CD4-positive, alpha-beta T cell treated with Interleukin-17A for 4 hours (primary cell): Measurements from ENCODE around the gene SEC61B.

Source experiments
- DNase-seq: peaks from one replicate; pipeline ENCODE4 v3.0.0-alpha.2; 2020; ENCODE audit warnings: mixed read lengths

SEC61B gene

DNA sequence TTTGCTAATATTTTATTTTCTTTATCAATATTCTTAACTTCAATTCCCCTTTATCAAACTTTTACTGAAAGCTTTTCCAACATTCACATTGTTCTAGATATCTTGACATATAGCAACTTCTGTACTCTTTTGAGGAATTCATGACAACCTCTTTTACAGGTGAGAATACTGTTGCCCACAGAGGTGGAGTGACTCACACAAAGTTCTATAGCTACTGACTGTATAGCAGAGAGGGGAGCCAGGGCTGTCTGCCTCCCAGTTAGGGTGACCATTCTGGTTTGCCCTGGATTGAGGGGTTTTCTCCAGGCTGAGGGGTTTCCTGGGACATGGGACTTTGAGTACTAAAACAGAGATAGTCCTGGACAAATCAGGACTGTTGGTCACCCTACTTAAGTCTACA lies 16.2 kb downstream of the SEC61B start:
- no peak for DNase-seq

- no peak for DNase-seq
Measured at GRCh38 chr9:99239341-99240060, 17.4 kb downstream of the SEC61B start.

DNA sequence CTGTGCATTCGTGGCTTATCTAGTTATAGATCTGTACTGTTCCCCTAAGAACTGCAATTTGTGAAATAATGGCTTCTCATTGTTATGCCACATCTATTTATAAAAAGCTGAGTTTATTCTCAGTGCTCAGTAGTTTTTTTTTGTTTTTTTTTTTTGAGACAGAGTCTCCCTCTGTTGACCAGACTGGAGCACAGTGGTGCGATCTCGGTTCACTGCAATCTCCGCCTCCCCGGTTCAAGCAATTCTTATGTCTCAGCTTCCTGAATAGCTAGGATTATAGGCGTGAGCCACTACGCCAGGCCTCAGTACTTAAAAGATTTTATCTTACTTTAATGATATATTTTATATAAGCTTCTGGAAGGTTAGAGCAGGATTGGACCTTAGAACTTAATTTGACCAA lies 19.0 kb downstream of the SEC61B start:
- DNase-seq = no peak

- no peak for DNase-seq
Measured at GRCh38 chr9:99244344-99245260, 22.5 kb downstream of the SEC61B start.

GRCh38 chr9:99249619-99250018 lies 27.5 kb downstream of the SEC61B start:
- DNase-seq = no peak

DNA sequence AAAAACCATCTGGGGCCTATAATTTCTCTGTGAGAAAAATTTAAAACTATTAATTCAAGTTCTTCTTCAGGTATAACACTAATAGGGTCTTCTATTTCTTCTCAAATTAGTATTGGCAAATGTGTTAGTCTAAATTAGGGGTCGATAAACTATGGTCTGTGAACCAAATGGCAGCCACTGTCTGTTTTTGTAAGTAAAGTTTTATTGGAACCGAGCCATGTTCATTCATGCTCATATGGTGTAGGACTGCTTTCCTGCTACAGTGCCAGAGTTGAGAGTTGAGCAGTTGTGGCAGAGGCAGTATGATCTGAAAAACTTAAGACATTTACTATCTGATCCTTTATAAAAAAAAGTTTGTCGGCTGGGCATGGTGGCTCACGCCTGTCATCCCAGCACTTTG lies 29.1 kb downstream of the SEC61B start:
- no peak for DNase-seq

DNA sequence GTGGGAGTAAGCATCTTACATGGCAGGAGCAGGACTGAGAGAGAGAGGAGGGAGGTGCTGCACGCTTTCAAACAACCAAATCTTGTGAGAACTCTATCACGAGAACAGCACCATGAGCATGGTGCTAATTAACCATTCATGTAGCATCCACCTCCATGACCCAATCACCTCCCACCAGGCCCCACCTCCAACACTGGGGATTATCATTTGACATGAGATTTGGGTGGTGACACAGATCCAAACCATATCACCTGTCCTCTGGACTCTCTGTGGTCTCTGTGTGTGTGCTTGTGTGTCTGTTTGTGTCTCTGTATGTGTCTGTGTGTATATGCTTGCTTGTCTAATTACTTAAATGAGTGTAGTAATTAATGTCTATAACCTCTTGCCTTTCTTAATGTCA lies 31.1 kb downstream of the SEC61B start:
- no peak for DNase-seq

GRCh38 chr9:99253772-99254431 lies 31.8 kb downstream of the SEC61B start:
- peak; percentile 11 for DNase-seq

GRCh38 chr9:99255651-99256050 lies 33.6 kb downstream of the SEC61B start:
- DNase-seq = no peak

- DNase-seq = no peak
Measured at GRCh38 chr9:99257723-99258389, 35.8 kb downstream of the SEC61B start.

DNA sequence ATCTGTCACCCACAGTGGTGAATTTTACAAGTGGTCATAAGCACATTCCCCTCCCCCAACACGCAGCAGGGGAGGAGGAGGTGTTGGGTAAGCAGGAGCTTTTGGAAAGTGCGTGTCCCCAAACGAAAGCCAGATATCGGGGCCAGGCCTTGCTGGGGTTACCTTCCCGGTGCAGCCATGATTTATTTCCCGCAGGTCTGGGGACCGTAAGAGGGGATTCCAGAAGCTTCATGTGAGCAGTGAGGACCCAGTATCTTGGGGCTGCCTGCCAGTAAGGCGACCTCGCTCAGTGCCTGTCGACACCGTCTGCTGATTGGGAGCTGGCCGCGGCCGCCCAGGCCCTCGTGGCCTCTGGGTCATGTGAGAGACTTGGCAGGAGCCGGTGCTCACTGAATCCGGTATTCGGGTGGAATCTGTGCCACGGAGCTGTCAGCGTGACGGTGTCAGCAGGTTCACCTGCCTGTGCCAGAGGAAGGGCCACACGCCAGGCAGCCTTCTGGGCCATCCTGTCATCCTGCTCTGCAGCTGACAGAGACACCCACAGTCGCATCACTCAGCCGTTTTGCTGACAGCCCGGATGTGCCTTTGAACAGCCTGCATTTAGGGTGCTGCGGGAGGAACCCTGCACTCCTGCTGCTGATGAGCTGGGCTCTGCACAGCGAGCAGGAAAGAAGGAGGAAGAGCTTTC lies 37.3 kb downstream of the SEC61B start:
- peak; percentile 49 for DNase-seq

GRCh38 chr9:99261923-99262322 lies 39.8 kb downstream of the SEC61B start:
- DNase-seq = no peak

DNA sequence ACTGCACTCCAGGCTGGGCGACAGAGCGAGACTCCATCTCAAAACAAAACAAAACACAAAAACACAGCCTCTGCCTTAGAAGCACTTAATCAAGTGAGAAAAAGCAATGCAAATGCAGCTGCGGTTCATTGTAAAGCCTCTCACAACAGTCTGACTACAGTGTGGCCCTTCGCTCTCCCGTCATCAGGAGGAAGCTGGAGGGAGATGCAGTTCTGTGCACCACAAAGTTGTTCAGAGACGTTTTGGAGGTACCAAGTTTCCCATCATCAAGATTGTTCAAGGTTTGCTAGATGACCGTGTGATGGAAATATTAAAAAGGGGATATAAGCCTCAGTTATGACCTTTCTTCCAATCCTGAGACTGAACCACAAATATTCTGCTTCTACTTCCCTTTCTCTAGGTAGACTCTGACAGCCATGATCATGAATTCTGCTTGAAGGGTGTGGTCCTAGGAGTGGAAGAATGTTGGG lies 40.9 kb downstream of the SEC61B start:
- no peak for DNase-seq

GRCh38 chr9:99264070-99264680 lies 42.1 kb downstream of the SEC61B start:
- DNase-seq = peak; percentile 11

- no peak for DNase-seq
Measured at GRCh38 chr9:99265691-99266090, 43.6 kb downstream of the SEC61B start.

- DNase-seq = peak; percentile 58
Measured at GRCh38 chr9:99266255-99267023, 44.4 kb downstream of the SEC61B start.

DNA sequence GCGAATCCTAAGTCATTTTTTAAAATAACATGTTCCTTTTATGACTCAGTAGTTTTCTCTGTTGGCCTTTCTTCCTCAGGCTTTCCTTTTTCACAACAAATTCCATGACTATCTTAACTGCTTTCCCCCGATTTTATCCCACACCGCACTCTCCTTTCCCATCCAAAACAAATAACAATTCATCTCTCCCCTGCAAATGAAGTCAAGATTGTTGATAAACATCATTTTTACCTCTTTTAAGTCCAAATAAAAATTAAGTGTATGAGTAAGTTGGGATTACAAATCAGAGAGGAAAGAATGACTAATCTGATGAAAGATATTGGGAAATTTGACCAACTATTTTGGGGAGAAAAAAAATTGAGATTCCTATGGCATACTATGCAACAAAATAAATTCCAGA lies 47.3 kb downstream of the SEC61B start:
- no peak for DNase-seq

DNA sequence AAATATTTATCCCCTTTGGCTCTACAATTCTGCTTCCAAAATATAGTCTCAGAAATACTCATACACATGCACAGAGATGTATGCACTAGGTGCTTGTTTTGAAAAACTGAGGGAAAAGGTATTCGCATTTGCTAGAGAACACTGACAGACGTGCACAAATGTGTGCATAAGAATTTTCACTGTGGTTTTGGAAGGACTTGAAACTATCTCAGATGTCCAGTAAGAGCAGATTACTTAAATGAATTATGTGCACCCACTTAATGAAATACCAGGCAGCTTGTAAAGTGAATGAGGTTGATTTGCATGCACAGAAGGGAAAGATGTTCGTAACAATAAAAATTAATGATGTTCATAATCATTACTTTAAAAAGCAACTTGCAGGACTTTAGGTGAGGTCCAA lies 48.4 kb downstream of the SEC61B start:
- no peak for DNase-seq

DNA sequence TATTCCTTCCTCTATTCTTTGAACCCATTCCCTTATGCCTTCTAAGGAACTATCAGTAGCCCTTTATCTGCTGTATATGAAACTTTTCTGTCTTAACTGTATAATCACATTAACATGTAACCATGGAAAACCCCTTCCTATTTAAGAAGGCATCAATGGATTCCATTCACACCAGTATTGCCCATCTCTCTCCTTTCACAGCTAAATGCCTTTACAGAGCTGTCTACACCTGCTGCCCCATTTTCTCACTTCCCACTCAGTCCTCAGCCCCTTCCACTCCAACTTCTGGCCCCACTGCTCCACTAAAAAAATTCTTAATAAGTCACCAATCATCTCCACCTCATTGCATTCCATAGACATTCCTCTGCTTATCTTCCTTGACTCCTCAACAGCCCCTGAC lies 50.8 kb downstream of the SEC61B start:
- no peak for DNase-seq

DNA sequence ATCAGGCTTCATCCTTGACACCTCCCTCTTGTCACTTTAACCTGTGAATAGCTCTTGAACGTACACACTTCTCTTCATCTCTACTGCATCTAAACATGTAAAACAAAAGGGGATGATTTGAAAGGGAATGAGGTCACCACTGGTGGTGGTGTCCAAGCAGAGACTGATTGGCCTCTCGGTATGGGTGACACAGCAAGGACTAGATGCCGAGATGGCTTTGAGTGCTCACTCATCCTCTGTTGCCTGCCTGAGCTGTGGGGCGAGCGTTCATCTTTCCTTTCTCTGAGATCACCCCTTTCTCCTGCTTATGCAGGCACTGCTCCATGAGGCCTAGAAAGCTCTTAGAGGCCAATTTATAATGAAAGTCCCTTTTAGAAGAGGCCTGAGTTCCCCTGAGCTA lies 51.9 kb downstream of the SEC61B start:
- no peak for DNase-seq

- DNase-seq = no peak
Measured at GRCh38 chr9:99274495-99274894, 52.4 kb downstream of the SEC61B start.
